ENCODE data around the gene GALNT11.
"Not testable (repeated sequence)": the region's sequence is repeated elsewhere in the genome, so short reads cannot be mapped to it uniquely, and the experiment has no call there.

The GALNT11 gene

GRCh38 chr7:152025937-152026890, 740 bp downstream of the GALNT11 start:
- DNase-seq (ENCODE audit: insufficient read length, low spot score) (no peak), FAIRE-seq (no peak)

- not testable (repeated sequence) for DNase-seq (ENCODE audit: insufficient read length, low spot score); FAIRE-seq
Measured at GRCh38 chr7:152027491-152028365, 2.3 kb downstream of the GALNT11 start.

- FAIRE-seq; DNase-seq (ENCODE audit: insufficient read length, low spot score): not testable (repeated sequence)
Measured at GRCh38 chr7:152030059-152030458, 4.6 kb downstream of the GALNT11 start.

DNA sequence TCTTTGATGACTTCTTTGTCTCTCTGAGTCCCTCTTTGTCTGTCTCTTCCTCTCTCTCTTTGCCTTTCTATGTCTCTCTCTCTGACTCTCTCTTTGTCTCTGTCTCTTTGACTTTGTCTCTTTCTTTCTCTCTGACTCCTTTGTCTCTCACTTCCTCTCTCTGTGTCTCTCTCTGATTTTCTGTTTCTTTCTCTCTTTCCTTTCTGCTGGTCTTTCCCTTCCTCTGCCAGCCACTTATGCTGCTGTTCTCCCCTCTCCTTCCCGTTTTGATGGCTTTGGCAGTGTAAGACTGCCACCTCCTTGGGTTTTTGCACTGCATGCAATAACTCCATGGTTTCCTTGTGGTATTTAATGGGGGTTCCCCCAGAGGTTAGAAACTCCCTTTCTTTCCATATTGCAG, 5.2 kb downstream of the GALNT11 start:
- FAIRE-seq; DNase-seq (ENCODE audit: insufficient read length, low spot score): not testable (repeated sequence)

- DNase-seq (ENCODE audit: insufficient read length, low spot score) (no peak), FAIRE-seq (no peak)
Measured at GRCh38 chr7:152035817-152036216, 10.3 kb downstream of the GALNT11 start.

DNA sequence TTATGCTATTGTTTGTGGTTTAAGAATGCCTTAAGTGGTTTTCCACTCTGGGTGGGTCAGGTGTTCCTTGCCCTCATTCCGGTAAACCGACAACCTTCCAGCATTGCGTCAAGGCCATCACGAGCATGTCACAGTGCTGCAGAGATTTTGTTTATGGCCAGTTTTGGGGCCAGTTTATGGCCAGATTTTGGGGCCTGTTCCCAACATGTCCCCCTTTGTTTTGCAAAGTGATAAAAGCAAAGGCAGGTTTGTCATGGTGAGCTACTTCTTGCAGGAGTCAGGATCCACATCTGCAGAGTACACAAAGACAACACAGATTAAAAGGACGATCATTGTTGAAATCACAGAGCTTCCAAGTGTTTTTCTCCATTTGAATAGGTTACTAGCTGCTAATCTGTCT, 12.9 kb downstream of the GALNT11 start:
- FAIRE-seq; DNase-seq (ENCODE audit: insufficient read length, low spot score): not testable (repeated sequence)

GRCh38 chr7:152043086-152043485, 17.6 kb downstream of the GALNT11 start:
- DNase-seq (ENCODE audit: insufficient read length, low spot score); FAIRE-seq: not testable (repeated sequence)

- not testable (repeated sequence) for DNase-seq (ENCODE audit: insufficient read length, low spot score); FAIRE-seq
Measured at GRCh38 chr7:152044909-152045308, 19.4 kb downstream of the GALNT11 start.

DNA sequence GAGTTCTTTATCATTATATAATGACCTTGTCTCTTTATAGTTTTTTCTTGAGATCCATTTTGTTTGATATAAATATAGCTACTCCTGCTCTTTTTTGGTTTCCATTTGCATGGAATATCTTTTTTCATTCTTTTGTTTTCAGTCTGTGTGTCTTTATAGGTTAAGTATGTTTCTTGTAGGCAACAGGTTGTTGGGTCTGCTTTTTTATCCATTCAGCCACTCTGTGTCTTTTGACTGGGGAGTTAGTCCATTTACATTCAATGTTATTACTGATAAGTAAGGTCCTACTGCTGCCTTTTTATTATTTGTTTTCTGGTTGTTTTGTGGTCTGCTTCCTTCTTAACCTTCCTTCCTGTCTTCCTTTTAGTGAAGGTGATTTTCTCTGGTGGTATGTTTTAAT, 21.1 kb downstream of the GALNT11 start:
- no peak for FAIRE-seq

DNA sequence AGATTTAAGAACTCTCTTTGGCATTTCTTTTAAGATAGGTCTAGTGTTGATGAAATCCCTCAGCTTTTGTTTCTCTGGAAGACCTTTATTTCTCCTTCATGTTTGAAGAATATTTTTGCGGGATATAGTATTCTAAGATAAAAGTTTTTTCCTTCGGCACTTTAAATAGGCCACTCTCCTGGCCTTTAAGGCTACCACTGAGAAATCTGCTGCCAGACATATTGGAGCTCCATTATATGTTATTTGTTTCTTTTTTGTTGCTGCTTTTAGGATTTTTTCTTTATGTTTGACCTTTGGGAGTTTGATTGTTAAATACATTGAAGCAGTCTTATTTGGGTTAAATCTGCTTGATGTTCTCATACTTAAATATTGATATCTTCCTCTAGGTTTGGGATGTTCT, 22.6 kb downstream of the GALNT11 start:
- FAIRE-seq (no peak), DNase-seq (ENCODE audit: insufficient read length, low spot score) (no peak)

More for the DNA sequence above, 21.1 kb downstream of the GALNT11 start:
- DNase-seq (ENCODE audit: insufficient read length, low spot score) = no peak

- no peak for FAIRE-seq
- no peak for DNase-seq (ENCODE audit: insufficient read length, low spot score)
Measured at GRCh38 chr7:152050547-152050971, 25.1 kb downstream of the GALNT11 start.

GRCh38 chr7:152051968-152052367, 26.5 kb downstream of the GALNT11 start:
- FAIRE-seq (no peak), DNase-seq (ENCODE audit: insufficient read length, low spot score) (no peak)

DNA sequence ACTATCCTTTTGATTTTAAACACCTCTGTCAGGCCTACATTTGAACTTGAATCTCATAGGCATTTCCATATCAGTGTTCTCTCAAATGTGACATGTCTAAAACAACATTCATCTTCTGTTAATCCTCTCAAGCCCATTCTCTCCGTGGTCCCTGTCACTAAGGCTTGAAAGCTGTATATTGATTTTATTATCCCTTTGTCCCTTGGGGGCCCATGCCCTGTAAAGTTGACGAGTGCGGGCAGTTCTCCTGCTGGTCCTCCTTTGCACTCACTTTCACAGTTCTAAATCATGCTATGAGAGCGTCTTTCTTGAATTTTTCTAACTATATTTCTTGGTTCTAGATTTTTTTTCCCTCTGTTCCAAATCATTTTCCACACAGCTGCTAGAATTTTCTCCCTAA, 27.3 kb downstream of the GALNT11 start:
- FAIRE-seq = no peak
- no peak for DNase-seq (ENCODE audit: insufficient read length, low spot score)

DNA sequence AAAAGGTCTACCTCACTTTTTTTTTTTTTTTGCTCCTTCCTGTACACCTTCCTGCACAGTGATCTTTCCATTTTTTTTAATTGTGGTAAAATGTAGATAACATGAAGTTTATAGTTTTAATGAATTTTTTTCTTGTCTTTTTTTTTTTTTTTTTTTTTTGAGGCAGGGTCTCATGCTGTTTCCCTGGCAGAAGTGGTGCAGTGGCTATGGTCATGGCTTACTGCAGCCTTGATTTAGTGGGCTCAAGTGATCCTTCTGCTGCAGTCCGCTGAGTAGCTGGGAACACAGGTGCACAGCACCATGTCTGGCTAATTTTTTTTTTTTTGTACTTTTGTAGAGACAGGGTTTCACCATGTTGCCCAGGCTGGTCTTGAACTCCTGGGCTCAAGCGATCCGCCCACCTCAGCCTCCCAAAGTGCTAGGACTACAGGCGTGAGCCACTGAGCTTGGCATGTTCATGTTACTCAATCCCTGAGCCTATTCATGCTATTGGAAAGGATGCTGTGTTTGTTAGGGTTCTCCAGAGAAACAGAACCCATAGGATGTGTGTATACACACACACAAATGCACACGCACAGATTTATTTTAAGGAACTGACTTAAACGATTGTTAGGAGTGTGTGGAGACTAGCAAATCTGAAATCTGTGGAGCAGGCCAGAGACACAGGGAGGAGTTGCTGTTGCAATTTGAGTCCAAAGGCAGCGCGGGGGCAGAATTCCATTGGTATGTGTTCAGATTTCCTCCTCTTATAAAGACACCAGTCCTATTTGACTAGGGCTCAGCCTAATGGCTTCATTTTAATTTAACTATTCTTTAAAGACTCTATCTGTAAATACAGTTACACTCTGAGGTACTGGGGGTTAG, 29.1 kb downstream of the GALNT11 start:
- no peak for DNase-seq (ENCODE audit: insufficient read length, low spot score)
- FAIRE-seq = no peak

DNA sequence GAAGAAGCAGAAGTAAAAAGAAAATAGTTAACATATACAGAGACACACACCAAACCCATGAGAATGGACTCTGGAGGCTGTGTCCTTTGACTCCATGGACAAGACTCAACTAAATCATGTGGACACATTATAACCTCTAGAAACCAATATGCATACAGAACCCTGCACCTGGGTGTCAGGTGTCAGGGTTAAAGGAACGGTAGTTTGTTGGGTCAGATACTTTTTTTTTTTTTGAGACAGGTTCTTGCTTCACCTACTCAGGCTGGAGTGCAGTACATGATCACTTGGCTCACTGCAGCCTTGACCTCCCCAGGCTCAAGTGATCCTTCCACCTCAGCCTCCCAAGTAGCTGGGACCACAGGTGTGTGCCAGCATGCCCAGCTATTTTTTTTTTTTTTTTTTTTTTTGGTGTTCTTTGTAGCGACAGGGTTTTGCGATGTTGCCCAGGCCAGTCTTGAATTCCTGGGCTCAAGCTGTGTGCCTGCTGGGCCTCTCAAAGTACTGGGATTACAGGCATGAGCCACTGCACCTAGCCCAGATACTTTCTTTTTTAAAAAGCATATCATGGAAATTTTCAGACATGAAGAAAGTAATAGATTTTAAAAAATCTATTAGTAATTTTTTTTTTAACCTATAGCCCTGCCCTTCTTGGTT, 31.3 kb downstream of the GALNT11 start:
- no peak for DNase-seq (ENCODE audit: insufficient read length, low spot score)
- FAIRE-seq = no peak

DNA sequence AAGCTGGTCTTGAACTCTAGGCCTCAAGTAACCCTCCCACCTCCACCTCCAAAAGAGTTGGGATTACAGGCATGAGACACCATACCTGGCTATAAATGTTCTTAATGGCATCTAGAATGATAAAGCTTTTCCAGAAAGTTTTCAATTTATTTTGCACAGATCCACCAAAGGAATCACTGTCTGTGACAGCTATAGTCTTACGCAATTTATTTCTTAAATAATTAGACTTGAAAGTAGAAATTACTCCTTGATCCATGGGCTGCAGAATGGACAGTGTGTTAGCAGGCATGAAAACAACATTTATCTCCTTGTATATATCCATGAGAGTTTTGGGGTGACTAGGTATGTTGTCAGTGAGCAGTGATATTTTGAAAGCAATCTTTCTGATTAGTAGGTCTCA, 33.8 kb downstream of the GALNT11 start:
- FAIRE-seq (no peak), DNase-seq (ENCODE audit: insufficient read length, low spot score) (no peak)

DNA sequence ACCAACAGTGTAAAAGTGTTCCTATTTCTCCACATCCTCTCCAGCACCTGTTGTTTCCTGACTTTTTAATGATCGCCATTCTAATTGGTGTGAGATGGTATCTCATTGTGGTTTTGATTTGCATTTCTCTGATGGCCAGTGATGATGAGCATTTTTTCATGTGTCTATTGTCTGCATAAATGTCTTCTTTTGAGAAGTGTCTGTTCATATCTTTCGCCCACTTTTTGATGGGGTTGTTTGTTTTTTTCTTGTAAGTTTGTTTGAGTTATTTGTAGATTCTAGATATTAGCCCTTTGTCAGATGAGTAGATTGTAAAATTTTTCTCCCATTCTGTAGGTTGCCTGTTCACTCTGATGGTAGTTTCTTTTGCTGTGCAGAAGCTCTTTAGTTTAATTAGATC, 35.6 kb downstream of the GALNT11 start:
- not testable (repeated sequence) for FAIRE-seq; DNase-seq (ENCODE audit: insufficient read length, low spot score)

GRCh38 chr7:152063192-152063591, 37.7 kb downstream of the GALNT11 start:
- DNase-seq (ENCODE audit: insufficient read length, low spot score); FAIRE-seq: not testable (repeated sequence)

- not testable (repeated sequence) for DNase-seq (ENCODE audit: insufficient read length, low spot score); FAIRE-seq
Measured at GRCh38 chr7:152063821-152064220, 38.3 kb downstream of the GALNT11 start.
